ENCODE results near the gene CALM1. TPM values are rescaled to one million over a fixed set of nuclear protein-coding genes. Genes with fewer than 3 reads are reported as not detected.
A peak's percentile ranks its signal among the peaks of the same experiment; 100 is the strongest.

Gene CALM1
- total RNA-seq, 1 experiment from 2014 or later: 373 TPM

DNA sequence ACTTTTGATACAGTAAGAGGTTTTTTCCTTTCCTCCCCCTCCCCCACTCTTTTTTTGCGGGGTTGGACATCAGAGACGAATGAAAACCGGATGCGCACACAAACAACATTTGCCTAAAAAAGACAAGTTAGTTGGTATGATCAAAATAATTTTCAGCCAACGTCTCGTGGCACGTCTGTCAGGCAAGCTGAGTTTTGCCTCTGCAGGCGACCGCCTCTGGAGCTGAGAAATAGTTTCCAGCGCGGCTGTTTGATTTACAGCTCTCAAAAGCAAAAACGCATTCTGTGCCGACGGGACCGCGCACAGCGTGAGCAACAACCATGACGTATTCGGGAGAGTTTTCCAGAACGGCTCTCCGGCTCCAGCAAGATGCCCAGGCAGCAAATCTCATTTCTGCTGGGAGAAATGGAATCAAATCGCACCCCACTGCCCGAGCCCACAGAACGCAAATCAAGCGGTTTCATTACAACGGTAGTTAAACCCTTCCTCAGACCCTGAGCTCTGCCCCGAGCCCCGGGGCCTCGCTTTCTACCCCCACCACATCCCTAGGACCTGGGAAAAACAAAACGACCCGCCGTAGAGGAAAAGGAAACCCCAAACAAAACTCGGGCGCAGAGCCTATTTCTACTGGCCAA is 14.2 kb upstream of the CALM1 start:
- ATAC-seq (no peak; the same call in 1 of the 2 replicates), DNase-seq (ENCODE audit: low spot score) (peak; percentile 49)
- Mint-ChIP-seq H3K27me3 (ENCODE audit: low read depth) (no peaks in the 10 kb centered on the region; the same call in 1 of the 2 replicates), H3K36me3 (no peaks in the 10 kb centered on the region), H3K27ac (no peak overlapping the region), H3K4me3 (no peak overlapping the region), H3K4me1 (peaks cover 9% of the 10 kb centered on the region), H3K9me3 (no peaks in the 10 kb centered on the region)
- CTCF ChIA-PET: interaction anchor here (1.3 to 2.1 kb wide), 5 partner anchors 15 to 376 kb away, joined by 3 to 10 read pairs (median 5); partner anchors contain the start of gene CALM1
- no peak for TF ChIP-seq ZNF121 (CRISPR knock-in tag; IDR thresholded peaks at IDR 0.05)
- TF ChIP-seq, protein P1, sequence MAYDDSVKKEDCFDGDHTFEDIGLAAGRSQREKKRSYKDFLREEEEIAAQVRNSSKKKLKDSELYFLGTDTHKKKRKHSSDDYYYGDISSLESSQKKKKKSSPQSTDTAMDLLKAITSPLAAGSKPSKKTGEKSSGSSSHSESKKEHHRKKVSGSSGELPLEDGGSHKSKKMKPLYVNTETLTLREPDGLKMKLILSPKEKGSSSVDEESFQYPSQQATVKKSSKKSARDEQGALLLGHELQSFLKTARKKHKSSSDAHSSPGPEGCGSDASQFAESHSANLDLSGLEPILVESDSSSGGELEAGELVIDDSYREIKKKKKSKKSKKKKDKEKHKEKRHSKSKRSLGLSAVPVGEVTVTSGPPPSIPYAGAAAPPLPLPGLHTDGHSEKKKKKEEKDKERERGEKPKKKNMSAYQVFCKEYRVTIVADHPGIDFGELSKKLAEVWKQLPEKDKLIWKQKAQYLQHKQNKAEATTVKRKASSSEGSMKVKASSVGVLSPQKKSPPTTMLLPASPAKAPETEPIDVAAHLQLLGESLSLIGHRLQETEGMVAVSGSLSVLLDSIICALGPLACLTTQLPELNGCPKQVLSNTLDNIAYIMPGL (CRISPR knock-in tag; IDR thresholded peaks at IDR 0.05): no peak
- no peak for TF ChIP-seq MYBL2 (CRISPR knock-in tag; IDR thresholded peaks at IDR 0.05)
- TF ChIP-seq ZNF138 (CRISPR knock-in tag; conservative IDR thresholded peaks at IDR 0.05): no peak
- TF ChIP-seq ZNF416 (CRISPR knock-in tag; IDR thresholded peaks at IDR 0.05): no peak
- TF ChIP-seq GABPB1 (CRISPR knock-in tag; IDR thresholded peaks at IDR 0.05): no peak
- TF ChIP-seq, protein P2, sequence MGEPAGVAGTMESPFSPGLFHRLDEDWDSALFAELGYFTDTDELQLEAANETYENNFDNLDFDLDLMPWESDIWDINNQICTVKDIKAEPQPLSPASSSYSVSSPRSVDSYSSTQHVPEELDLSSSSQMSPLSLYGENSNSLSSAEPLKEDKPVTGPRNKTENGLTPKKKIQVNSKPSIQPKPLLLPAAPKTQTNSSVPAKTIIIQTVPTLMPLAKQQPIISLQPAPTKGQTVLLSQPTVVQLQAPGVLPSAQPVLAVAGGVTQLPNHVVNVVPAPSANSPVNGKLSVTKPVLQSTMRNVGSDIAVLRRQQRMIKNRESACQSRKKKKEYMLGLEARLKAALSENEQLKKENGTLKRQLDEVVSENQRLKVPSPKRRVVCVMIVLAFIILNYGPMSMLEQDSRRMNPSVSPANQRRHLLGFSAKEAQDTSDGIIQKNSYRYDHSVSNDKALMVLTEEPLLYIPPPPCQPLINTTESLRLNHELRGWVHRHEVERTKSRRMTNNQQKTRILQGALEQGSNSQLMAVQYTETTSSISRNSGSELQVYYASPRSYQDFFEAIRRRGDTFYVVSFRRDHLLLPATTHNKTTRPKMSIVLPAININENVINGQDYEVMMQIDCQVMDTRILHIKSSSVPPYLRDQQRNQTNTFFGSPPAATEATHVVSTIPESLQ (CRISPR knock-in tag; IDR thresholded peaks at IDR 0.05): no peak
- TF ChIP-seq, protein P3, sequence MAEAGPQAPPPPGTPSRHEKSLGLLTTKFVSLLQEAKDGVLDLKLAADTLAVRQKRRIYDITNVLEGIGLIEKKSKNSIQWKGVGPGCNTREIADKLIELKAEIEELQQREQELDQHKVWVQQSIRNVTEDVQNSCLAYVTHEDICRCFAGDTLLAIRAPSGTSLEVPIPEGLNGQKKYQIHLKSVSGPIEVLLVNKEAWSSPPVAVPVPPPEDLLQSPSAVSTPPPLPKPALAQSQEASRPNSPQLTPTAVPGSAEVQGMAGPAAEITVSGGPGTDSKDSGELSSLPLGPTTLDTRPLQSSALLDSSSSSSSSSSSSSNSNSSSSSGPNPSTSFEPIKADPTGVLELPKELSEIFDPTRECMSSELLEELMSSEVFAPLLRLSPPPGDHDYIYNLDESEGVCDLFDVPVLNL (CRISPR knock-in tag; IDR thresholded peaks at IDR 0.05; ENCODE audit: borderline replicate concordance, low read depth): no peak
- TF ChIP-seq TEAD1 (CRISPR knock-in tag; IDR thresholded peaks at IDR 0.05): no peak
- no peak for TF ChIP-seq ZNF423 (CRISPR knock-in tag; IDR thresholded peaks at IDR 0.05)
- TF ChIP-seq, protein P4, sequence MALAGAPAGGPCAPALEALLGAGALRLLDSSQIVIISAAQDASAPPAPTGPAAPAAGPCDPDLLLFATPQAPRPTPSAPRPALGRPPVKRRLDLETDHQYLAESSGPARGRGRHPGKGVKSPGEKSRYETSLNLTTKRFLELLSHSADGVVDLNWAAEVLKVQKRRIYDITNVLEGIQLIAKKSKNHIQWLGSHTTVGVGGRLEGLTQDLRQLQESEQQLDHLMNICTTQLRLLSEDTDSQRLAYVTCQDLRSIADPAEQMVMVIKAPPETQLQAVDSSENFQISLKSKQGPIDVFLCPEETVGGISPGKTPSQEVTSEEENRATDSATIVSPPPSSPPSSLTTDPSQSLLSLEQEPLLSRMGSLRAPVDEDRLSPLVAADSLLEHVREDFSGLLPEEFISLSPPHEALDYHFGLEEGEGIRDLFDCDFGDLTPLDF (CRISPR knock-in tag; IDR thresholded peaks at IDR 0.05): no peak
- TF ChIP-seq, protein P5, sequence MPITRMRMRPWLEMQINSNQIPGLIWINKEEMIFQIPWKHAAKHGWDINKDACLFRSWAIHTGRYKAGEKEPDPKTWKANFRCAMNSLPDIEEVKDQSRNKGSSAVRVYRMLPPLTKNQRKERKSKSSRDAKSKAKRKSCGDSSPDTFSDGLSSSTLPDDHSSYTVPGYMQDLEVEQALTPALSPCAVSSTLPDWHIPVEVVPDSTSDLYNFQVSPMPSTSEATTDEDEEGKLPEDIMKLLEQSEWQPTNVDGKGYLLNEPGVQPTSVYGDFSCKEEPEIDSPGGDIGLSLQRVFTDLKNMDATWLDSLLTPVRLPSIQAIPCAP (CRISPR knock-in tag; IDR thresholded peaks at IDR 0.05): no peak
- POLR2A ChIA-PET: interaction anchor here (0.6 to 3.5 kb wide), 4 partner anchors 14 to 376 kb away, joined by 3 to 41 read pairs (median 6); partner anchors contain the start of gene CALM1

DNA sequence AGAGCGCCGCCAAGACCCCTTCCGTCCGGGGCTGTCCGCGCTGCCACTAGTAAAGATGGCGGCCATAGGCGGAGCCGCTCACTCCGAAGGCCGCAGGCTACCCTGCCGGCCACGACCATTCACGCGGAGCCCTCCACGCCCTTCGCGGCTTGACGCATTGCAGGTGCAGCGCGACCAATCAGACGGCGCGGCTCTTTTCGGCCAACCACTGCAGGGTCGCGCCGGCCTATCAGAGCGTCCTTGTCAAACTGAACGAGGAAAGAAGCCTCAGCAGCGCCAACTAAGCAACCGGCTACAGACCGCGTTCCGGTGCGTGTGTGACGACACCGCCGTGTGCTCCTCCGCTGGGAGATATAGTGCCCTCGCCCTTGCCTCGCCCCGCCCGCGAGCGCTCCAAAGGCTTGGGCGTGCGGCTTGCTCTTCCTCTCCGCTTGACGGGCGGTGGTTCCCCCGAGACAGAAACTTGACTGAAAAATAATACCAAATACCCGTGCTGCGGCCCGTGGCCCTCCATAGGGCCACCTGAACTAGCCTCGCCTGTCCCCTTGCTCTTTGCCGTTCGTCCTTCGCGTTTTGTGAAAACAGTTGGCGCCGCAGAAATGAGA is 13.6 kb upstream of the CALM1 start:
- Mint-ChIP-seq H3K4me3 (no peak overlapping the region), H3K27me3 (ENCODE audit: low read depth) (no peaks in the 10 kb centered on the region; the same call in 1 of the 2 replicates), H3K27ac (no peak overlapping the region), H3K36me3 (no peaks in the 10 kb centered on the region), H3K4me1 (peaks cover 12% of the 10 kb centered on the region), H3K9me3 (no peaks in the 10 kb centered on the region)
- ChIA-PET CTCF (interaction anchor here (1.0 to 2.1 kb wide), 7 partner anchors 14 to 375 kb away, joined by 3 to 10 read pairs (median 5); partner anchors contain the start of gene CALM1), POLR2A (interaction anchor here (1.1 to 3.5 kb wide), 3 partner anchors 14 to 376 kb away, joined by 3 to 41 read pairs (median 4); partner anchors contain the start of gene CALM1)
- ATAC-seq (peak; percentile 94), DNase-seq (ENCODE audit: low spot score) (peak; percentile 99)
- TF ChIP-seq RELA (CRISPR knock-in tag; IDR thresholded peaks at IDR 0.05; ENCODE audit: borderline replicate concordance) (no peak), SOX15 (CRISPR knock-in tag; IDR thresholded peaks at IDR 0.05) (no peak), EMX1 (CRISPR knock-in tag; IDR thresholded peaks at IDR 0.05) (no peak), NR1H2 (CRISPR knock-in tag; IDR thresholded peaks at IDR 0.05) (no peak), ZNF671 (CRISPR knock-in tag; IDR thresholded peaks at IDR 0.05) (no peak), NFE2L1 (CRISPR knock-in tag; IDR thresholded peaks at IDR 0.05) (peak; percentile 82; the same call in 1 of the 2 replicates), HMGA2 (CRISPR knock-in tag; IDR thresholded peaks at IDR 0.05) (no peak), ZNF396 (CRISPR knock-in tag; IDR thresholded peaks at IDR 0.05; ENCODE audit: borderline replicate concordance) (no peak), ELF4 (CRISPR knock-in tag; IDR thresholded peaks at IDR 0.05; ENCODE audit: low read depth) (no peak), ZNF138 (CRISPR knock-in tag; conservative IDR thresholded peaks at IDR 0.05) (no peak)
- TF ChIP-seq, protein P6, sequence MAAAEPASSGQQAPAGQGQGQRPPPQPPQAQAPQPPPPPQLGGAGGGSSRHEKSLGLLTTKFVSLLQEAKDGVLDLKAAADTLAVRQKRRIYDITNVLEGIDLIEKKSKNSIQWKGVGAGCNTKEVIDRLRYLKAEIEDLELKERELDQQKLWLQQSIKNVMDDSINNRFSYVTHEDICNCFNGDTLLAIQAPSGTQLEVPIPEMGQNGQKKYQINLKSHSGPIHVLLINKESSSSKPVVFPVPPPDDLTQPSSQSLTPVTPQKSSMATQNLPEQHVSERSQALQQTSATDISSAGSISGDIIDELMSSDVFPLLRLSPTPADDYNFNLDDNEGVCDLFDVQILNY (CRISPR knock-in tag; IDR thresholded peaks at IDR 0.05): peak; percentile 77; the same call in 1 of the 2 replicates
- TF ChIP-seq, protein P7, sequence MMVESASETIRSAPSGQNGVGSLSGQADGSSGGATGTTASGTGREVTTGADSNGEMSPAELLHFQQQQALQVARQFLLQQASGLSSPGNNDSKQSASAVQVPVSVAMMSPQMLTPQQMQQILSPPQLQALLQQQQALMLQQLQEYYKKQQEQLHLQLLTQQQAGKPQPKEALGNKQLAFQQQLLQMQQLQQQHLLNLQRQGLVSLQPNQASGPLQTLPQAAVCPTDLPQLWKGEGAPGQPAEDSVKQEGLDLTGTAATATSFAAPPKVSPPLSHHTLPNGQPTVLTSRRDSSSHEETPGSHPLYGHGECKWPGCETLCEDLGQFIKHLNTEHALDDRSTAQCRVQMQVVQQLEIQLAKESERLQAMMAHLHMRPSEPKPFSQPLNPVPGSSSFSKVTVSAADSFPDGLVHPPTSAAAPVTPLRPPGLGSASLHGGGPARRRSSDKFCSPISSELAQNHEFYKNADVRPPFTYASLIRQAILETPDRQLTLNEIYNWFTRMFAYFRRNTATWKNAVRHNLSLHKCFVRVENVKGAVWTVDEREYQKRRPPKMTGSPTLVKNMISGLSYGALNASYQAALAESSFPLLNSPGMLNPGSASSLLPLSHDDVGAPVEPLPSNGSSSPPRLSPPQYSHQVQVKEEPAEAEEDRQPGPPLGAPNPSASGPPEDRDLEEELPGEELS (CRISPR knock-in tag; IDR thresholded peaks at IDR 0.05): peak; percentile 91; the same call in 1 of the 2 replicates
- TF ChIP-seq, protein P4 (CRISPR knock-in tag; IDR thresholded peaks at IDR 0.05): no peak
